HG03108 (cell line): ENCODE measurements around the gene ITFG1.
A peak's percentile ranks its signal among the peaks of the same experiment; 100 is the strongest.

Experiments
- ATAC-seq: cut with Tn5 transposase; IDR thresholded peaks from one replicate; pipeline ENCODE4 v1.9.1; 2021; ENCODE audit warnings: moderate library complexity; ENCODE audit not compliant: unreplicated experiment

Gene ITFG1

DNA sequence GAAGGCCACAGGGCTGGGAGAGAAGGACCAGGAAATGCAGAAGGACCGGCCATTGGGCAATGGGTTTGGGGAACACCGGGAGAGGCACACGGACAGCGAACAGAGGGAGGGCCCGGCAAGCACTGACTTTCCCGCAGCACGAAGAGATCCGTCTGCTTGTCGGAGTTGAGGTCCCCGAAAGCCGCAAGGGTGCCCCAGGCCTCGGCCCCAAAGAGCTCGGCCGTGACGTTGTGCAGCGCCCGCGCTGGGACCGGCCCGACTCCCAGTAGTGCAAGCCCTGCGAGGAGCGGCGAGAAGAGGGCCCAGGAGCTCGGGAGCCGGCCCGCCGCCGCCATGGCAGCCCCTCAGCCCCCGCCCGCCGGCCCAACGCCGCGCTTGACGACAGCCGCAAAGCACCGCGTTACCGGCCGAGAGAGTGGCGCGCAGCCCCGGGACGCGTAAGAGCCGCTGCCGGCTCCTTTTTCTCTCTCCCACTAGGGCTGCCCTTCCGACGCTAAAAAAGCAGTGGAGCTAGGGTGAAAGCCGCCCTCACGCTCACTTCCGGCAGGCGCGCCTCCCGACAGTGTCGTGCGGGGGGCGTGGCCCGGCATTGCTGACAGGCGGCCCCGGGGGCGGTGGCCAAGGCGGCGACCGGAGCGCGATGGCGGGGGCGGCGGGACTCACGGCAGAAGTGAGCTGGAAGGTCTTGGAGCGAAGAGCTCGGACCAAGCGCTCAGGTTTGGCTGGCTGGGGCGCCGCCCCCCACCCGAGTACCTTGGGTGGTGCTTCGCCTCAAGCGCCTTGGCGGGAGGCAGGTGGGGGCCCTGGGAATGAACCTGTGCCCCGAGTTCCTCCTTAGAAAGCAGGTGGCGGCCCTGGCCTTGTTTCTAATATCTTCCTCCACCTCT is at the start of gene ITFG1, which contains the start of gene PHKB:
ITFG1 (minus strand) TSS at position 353 of the 887 bp plus-strand sequence; CDS start at position 335, 18 bp downstream.
PHKB (plus strand) TSS at position 621 of the 887 bp plus-strand sequence; CDS start at position 641, 20 bp downstream.
- ATAC-seq = peak; percentile 69

DNA sequence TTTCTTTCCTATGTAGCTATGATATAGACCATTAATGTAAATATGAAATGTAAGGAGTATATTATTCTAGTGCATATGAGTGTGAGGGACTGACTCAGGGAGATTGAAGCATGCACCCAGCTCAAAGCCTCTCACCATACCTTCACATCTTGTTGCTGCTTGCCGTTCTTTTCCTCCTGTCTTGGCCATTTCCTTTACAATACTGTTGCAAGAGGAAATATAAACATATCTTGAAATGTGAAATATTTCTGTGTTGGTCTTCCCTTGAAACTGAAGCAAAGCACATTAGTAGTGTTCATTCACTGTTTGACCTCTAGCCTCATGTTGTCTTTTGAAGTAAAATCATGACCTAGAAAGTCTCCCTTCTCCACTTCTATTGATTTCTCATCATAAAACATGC is 46.8 kb upstream of the ITFG1 start:
- ATAC-seq = no peak

GRCh38 chr16:47506800-47507199 is 45.9 kb upstream of the ITFG1 start:
- ATAC-seq = peak; percentile 48

DNA sequence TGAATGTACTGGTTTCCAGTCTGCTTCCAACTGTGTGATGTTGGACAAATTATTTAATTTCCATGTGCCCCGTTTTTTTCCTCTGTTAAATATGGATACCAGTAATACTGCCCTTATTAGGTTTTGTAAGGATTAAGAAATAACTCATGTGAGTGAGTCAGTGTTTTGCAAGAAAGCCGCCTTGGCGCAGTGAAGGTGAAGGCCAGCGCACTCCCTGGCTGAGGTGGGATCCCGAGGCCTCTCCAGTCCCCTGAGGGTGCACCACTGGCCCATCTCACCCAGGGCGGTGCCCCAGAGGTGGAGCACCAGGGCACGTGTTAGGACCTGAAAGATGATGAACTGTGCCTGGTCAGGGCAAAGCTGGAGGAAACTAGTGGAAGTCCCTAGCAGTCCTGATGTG is 43.7 kb upstream of the ITFG1 start:
- no peak for ATAC-seq

GRCh38 chr16:47503936-47504335 is 43.1 kb upstream of the ITFG1 start:
- no peak for ATAC-seq

DNA sequence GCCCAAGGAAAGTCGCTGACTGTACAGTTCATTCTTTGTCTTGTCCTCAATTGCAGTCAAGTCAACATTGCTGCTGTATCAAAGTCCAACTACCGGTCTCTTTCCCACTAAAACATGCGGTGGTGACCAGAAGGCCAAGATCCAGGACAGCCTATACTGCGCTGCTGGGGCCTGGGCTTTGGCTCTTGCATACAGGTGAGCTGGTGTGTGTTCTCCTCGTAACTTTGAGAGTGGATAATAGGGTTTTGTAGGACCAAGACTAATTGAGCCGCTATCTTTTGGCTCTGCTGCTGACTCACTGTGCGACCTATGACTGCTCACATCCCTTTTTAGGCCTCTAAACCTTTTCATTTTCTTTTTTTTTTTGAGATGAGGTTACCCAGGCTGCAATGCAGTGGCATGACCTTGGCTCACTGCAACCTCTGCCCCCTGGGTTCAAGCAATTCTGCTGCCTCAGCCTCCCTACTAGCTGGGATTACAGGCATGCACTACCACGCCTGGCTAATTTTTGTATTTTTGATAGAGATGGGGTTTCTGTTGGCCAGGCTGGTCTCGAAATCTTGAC is 38.9 kb upstream of the ITFG1 start:
- no peak for ATAC-seq

GRCh38 chr16:47499080-47499699 is 38.3 kb upstream of the ITFG1 start:
- no peak for ATAC-seq

GRCh38 chr16:47493381-47494337 is 32.8 kb upstream of the ITFG1 start:
- ATAC-seq = peak; percentile 51

GRCh38 chr16:47492428-47493377 is 31.8 kb upstream of the ITFG1 start:
- peak; percentile 56 for ATAC-seq

- no peak for ATAC-seq
Observed at GRCh38 chr16:47492036-47492427, 31.2 kb upstream of the ITFG1 start.

DNA sequence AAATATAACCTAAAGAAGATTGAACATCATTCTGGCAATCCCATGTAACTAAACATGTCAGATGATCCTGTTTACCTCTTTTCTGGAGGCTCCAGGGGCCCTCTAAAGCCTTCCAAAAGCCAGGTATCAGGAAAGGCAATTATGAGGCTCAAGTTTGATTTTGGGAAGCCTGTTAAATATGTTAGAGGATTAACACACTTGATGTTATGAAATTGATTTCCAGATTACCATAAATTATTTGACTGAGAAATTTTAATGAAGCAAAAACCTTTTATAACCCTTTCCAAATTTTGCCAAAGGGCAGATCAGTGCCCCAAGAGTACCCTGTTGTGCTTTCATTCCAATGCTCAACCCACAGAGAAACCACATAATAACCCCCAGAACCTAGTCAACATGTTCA is 29.6 kb upstream of the ITFG1 start:
- no peak for ATAC-seq

- no peak for ATAC-seq
Observed at GRCh38 chr16:47488051-47488450, 27.2 kb upstream of the ITFG1 start.

DNA sequence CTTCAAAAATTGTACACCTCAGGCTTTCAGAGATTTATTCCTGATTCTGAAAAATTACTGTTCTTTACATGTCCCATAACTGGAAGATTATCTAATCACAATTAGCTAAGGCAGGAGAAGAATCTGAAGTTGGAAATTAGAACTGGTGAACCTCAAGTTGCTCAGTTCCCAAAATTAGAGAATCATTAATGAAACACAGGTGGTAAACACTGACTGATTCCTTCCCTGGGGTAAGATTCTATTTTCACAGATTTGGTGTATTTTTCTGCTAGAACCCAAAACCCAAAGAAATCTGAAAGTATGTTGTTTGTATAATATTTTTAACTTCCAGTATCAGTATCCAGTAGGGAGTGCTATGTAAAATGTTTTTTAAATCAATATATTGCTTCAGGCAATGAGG is 26.0 kb upstream of the ITFG1 start:
- no peak for ATAC-seq

DNA sequence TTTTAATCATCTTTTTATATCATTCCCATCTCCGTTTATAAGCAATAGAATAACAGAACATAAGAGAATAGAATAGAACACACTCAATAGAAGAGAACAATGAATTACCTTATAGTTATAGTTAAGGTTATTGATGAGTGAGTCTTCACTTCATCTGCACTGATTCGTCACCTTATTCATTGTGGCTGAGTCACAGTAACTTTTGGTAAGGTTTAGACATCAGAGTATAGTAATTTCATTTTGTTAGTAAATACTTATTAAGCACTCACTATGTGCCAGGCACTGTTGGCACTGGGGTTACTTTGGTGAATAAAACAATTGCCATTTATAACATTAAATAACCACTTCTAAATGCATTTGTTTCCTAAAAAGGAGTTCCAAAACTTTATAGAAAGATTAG is 22.8 kb upstream of the ITFG1 start:
- no peak for ATAC-seq

GRCh38 chr16:47481698-47482374 is 21.0 kb upstream of the ITFG1 start:
- no peak for ATAC-seq

DNA sequence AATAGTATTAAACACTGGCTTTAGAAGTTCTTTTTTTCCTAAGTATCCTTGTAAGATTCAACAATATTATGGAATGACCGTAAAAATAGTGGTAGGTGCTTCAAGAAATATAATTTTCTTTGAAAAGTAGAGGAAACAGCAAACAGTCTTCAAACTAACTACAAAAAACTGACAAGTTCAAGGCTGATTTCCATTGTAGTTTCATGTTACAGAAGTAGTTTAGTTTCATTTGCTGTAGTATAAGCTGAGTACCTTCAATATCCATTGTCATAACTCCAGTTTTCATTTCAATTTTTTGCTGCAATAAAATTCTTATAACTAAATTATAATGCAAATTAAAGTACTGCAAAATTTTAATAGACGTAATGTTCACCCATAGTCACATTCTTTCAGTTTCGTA is 19.5 kb upstream of the ITFG1 start:
- no peak for ATAC-seq

DNA sequence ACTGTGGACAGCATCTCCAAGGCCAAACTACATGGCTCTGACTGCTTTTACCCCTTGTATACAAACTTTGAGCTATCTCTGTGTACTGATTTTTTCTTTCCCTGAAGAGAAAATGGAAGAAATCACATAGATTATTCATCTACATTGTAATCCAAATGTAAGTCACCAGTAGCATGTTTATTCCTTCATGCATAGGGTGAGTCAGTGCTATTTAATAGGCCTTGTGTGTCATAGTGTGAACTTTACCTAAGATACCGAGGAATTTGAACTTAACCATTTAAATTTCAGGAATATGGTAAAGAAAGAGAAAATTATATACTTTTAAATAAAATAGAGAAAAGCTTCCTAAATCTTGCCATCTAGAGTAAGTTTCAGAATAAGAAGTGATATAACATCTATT is 16.8 kb upstream of the ITFG1 start:
- no peak for ATAC-seq

GRCh38 chr16:47476654-47477345 is 15.9 kb upstream of the ITFG1 start:
- ATAC-seq = no peak
